Measurements from ENCODE around the gene LETM1.

The LETM1 gene

GRCh38 chr4:1823545-1823932 is 32.4 kb downstream of the LETM1 start:
- Histone ChIP-seq H3K27me3 (ENCODE audit: control insufficient read depth in 3 of 3, insufficient read depth in 3 of 3, low read depth in 1 of 3, low read length in 3 of 3) (no peaks in the 10 kb centered on the region), H4K91ac (ENCODE audit: low read depth, low read length, poor library complexity) (no peak overlapping the region), H3K23ac (ENCODE audit: low read depth, low read length, poor library complexity) (no peak overlapping the region), H3K27ac (replicated peaks; ENCODE audit: low read length) (no peak overlapping the region), H2BK5ac (ENCODE audit: low read length) (no peak overlapping the region), H3K4ac (ENCODE audit: low read length) (no peak overlapping the region), H3K4me2 (ENCODE audit: insufficient read depth, low read length, poor library complexity, severe bottlenecking) (no peak overlapping the region), H2AK5ac (ENCODE audit: low read depth, low read length) (no peak overlapping the region), H2BK120ac (ENCODE audit: low read depth, low read length) (no peak overlapping the region), H3K9me3 (replicated peaks in 1 of 2; ENCODE audit: control insufficient read depth in 2 of 2, insufficient read depth in 1 of 2, low read depth in 1 of 2, low read length in 2 of 2) (no peaks in the 10 kb centered on the region), H3K36me3 (replicated peaks in 1 of 2; ENCODE audit: control insufficient read depth in 2 of 2, insufficient read depth in 2 of 2, low read length in 2 of 2) (peaks cover 33 to 81% of the 10 kb centered on the region in 2 donors), H4K8ac (ENCODE audit: low read depth, low read length) (no peak overlapping the region), H2BK15ac (ENCODE audit: low read length) (no peak overlapping the region), H3K14ac (ENCODE audit: low read length) (no peak overlapping the region), H3K4me1 (ENCODE audit: control insufficient read depth in 2 of 2, insufficient read depth in 1 of 2, low read depth in 1 of 2, low read length in 2 of 2) (peaks cover 0 to 6% of the 10 kb centered on the region in 2 donors), H2BK12ac (ENCODE audit: low read length) (no peak overlapping the region), H3K79me1 (ENCODE audit: low read depth, low read length) (peaks cover 2% of the 10 kb centered on the region), H3K4me3 (ENCODE audit: low read length in 2 of 2) (no peak overlapping the region), H2AFZ (ENCODE audit: low read length) (no peak overlapping the region), H3K9ac (ENCODE audit: low read depth, low read length, poor library complexity) (no peak overlapping the region), H3K18ac (ENCODE audit: low read length) (no peak overlapping the region)
- DNase-seq (ENCODE audit: low spot score): no peak
- WGBS, 2 donors (ENCODE audit: extremely low coverage in 2 of 2, insufficient read length in 2 of 2, insufficient replicate concordance in 1 of 2): no CpG with 5 or more reads among the region's 12 CpGs

- no peak overlapping the region for H3K14ac ChIP-seq (ENCODE audit: low read length)
- H2BK120ac ChIP-seq (ENCODE audit: low read depth, low read length): no peak overlapping the region
- peak overlapping the region; percentile 58 for H2BK12ac ChIP-seq (ENCODE audit: low read length)
- H3K9me3 ChIP-seq (replicated peaks in 1 of 2; ENCODE audit: control insufficient read depth in 2 of 2, insufficient read depth in 1 of 2, low read depth in 1 of 2, low read length in 2 of 2): no peaks in the 10 kb centered on the region
- no peak overlapping the region for H3K4me3 ChIP-seq (ENCODE audit: low read length in 2 of 2)
- no peak overlapping the region for H2BK15ac ChIP-seq (ENCODE audit: low read length)
- H3K4ac ChIP-seq (ENCODE audit: low read length): no peak overlapping the region
- no peak overlapping the region for H3K27ac ChIP-seq (replicated peaks; ENCODE audit: low read length)
- H4K8ac ChIP-seq (ENCODE audit: low read depth, low read length): no peak overlapping the region
- H3K79me1 ChIP-seq (ENCODE audit: low read depth, low read length): peaks cover 2% of the 10 kb centered on the region
- no peak overlapping the region for H3K4me2 ChIP-seq (ENCODE audit: insufficient read depth, low read length, poor library complexity, severe bottlenecking)
- peaks cover 0 to 6% of the 10 kb centered on the region in 2 donors for H3K4me1 ChIP-seq (ENCODE audit: control insufficient read depth in 2 of 2, insufficient read depth in 1 of 2, low read depth in 1 of 2, low read length in 2 of 2)
- H2BK5ac ChIP-seq (ENCODE audit: low read length): peak overlapping the region; percentile 39
- H3K27me3 ChIP-seq (ENCODE audit: control insufficient read depth in 3 of 3, insufficient read depth in 3 of 3, low read depth in 1 of 3, low read length in 3 of 3): no peaks in the 10 kb centered on the region
- peaks cover 35 to 86% of the 10 kb centered on the region in 2 donors for H3K36me3 ChIP-seq (replicated peaks in 1 of 2; ENCODE audit: control insufficient read depth in 2 of 2, insufficient read depth in 2 of 2, low read length in 2 of 2)
- H4K91ac ChIP-seq (ENCODE audit: low read depth, low read length, poor library complexity): no peak overlapping the region
- no CpG with 5 or more reads among the region's 37 CpGs for WGBS, 2 donors (ENCODE audit: extremely low coverage in 2 of 2, insufficient read length in 2 of 2, insufficient replicate concordance in 1 of 2)
- H3K18ac ChIP-seq (ENCODE audit: low read length): peak overlapping the region; percentile 57
- peak overlapping the region; percentile 80 for H3K23ac ChIP-seq (ENCODE audit: low read depth, low read length, poor library complexity)
- H2AFZ ChIP-seq (ENCODE audit: low read length): no peak overlapping the region
- H2AK5ac ChIP-seq (ENCODE audit: low read depth, low read length): no peak overlapping the region
- no peak for DNase-seq (ENCODE audit: low spot score)
- H3K9ac ChIP-seq (ENCODE audit: low read depth, low read length, poor library complexity): peak overlapping the region; percentile 21
These were observed 33.1 kb downstream of the LETM1 start for GRCh38 chr4:1822568-1823544.

GRCh38 chr4:1821679-1822567 is 34.0 kb downstream of the LETM1 start:
- Histone ChIP-seq H2BK5ac (ENCODE audit: low read length) (peak overlapping the region; percentile 39), H4K8ac (ENCODE audit: low read depth, low read length) (no peak overlapping the region), H3K14ac (ENCODE audit: low read length) (peak overlapping the region; percentile 21), H3K18ac (ENCODE audit: low read length) (no peak overlapping the region), H3K4me1 (ENCODE audit: control insufficient read depth in 2 of 2, insufficient read depth in 1 of 2, low read depth in 1 of 2, low read length in 2 of 2) (peaks cover 0 to 5% of the 10 kb centered on the region in 2 donors), H2AK5ac (ENCODE audit: low read depth, low read length) (no peak overlapping the region), H3K4ac (ENCODE audit: low read length) (no peak overlapping the region), H3K4me2 (ENCODE audit: insufficient read depth, low read length, poor library complexity, severe bottlenecking) (no peak overlapping the region), H3K79me1 (ENCODE audit: low read depth, low read length) (peaks cover 2% of the 10 kb centered on the region), H3K4me3 (ENCODE audit: low read length in 2 of 2) (no peak overlapping the region), H2BK12ac (ENCODE audit: low read length) (no peak overlapping the region), H2BK15ac (ENCODE audit: low read length) (no peak overlapping the region), H3K27ac (replicated peaks; ENCODE audit: low read length) (no peak overlapping the region), H3K9me3 (replicated peaks in 1 of 2; ENCODE audit: control insufficient read depth in 2 of 2, insufficient read depth in 1 of 2, low read depth in 1 of 2, low read length in 2 of 2) (no peaks in the 10 kb centered on the region), H2AFZ (ENCODE audit: low read length) (no peak overlapping the region), H4K91ac (ENCODE audit: low read depth, low read length, poor library complexity) (no peak overlapping the region), H3K36me3 (replicated peaks in 1 of 2; ENCODE audit: control insufficient read depth in 2 of 2, insufficient read depth in 2 of 2, low read length in 2 of 2) (peaks cover 38 to 94% of the 10 kb centered on the region in 2 donors), H3K27me3 (ENCODE audit: control insufficient read depth in 3 of 3, insufficient read depth in 3 of 3, low read depth in 1 of 3, low read length in 3 of 3) (no peaks in the 10 kb centered on the region), H2BK120ac (ENCODE audit: low read depth, low read length) (no peak overlapping the region), H3K23ac (ENCODE audit: low read depth, low read length, poor library complexity) (peak overlapping the region; percentile 65), H3K9ac (ENCODE audit: low read depth, low read length, poor library complexity) (no peak overlapping the region)
- WGBS, 2 donors (ENCODE audit: extremely low coverage in 2 of 2, insufficient read length in 2 of 2, insufficient replicate concordance in 1 of 2): no CpG with 5 or more reads among the region's 18 CpGs
- DNase-seq (ENCODE audit: low spot score): no peak

GRCh38 chr4:1819816-1820215 is 36.1 kb downstream of the LETM1 start:
- no CpG with 5 or more reads among the region's 7 CpGs for WGBS, 2 donors (ENCODE audit: extremely low coverage in 2 of 2, insufficient read length in 2 of 2, insufficient replicate concordance in 1 of 2)
- H3K27ac ChIP-seq (replicated peaks; ENCODE audit: low read length): no peak overlapping the region

More at GRCh38 chr4:1819816-1820215, 36.1 kb downstream of the LETM1 start:
- Histone ChIP-seq H3K18ac (ENCODE audit: low read length) (no peak overlapping the region), H3K23ac (ENCODE audit: low read depth, low read length, poor library complexity) (no peak overlapping the region), H2AFZ (ENCODE audit: low read length) (no peak overlapping the region), H3K4me2 (ENCODE audit: insufficient read depth, low read length, poor library complexity, severe bottlenecking) (no peak overlapping the region), H3K36me3 (replicated peaks in 1 of 2; ENCODE audit: control insufficient read depth in 2 of 2, insufficient read depth in 2 of 2, low read length in 2 of 2) (peaks cover 41 to 94% of the 10 kb centered on the region in 2 donors), H2BK5ac (ENCODE audit: low read length) (no peak overlapping the region), H4K8ac (ENCODE audit: low read depth, low read length) (no peak overlapping the region), H4K91ac (ENCODE audit: low read depth, low read length, poor library complexity) (no peak overlapping the region), H3K4me1 (ENCODE audit: control insufficient read depth in 2 of 2, insufficient read depth in 1 of 2, low read depth in 1 of 2, low read length in 2 of 2) (no peaks in the 10 kb centered on the region), H2BK15ac (ENCODE audit: low read length) (no peak overlapping the region), H3K79me1 (ENCODE audit: low read depth, low read length) (peaks cover 4% of the 10 kb centered on the region), H2BK12ac (ENCODE audit: low read length) (no peak overlapping the region), H3K9me3 (replicated peaks in 1 of 2; ENCODE audit: control insufficient read depth in 2 of 2, insufficient read depth in 1 of 2, low read depth in 1 of 2, low read length in 2 of 2) (no peaks in the 10 kb centered on the region), H2AK5ac (ENCODE audit: low read depth, low read length) (no peak overlapping the region), H2BK120ac (ENCODE audit: low read depth, low read length) (no peak overlapping the region), H3K4ac (ENCODE audit: low read length) (no peak overlapping the region), H3K9ac (ENCODE audit: low read depth, low read length, poor library complexity) (no peak overlapping the region), H3K27me3 (ENCODE audit: control insufficient read depth in 3 of 3, insufficient read depth in 3 of 3, low read depth in 1 of 3, low read length in 3 of 3) (no peaks in the 10 kb centered on the region), H3K4me3 (ENCODE audit: low read length in 2 of 2) (no peak overlapping the region), H3K14ac (ENCODE audit: low read length) (no peak overlapping the region)
- no peak for DNase-seq (ENCODE audit: low spot score)

All from neuronal stem cell (in vitro differentiated cells).